NOMO-1 treated with dmso at 0.1 percent for 144 hours (cell line): ENCODE results near the gene CLCNKB.
A peak's percentile ranks its signal among the peaks of the same experiment; 100 is the strongest.
"Not testable (repeated sequence)": the region's sequence is repeated elsewhere in the genome, so short reads cannot be mapped to it uniquely, and the experiment has no call there.

ENCODE experiments used
- DNase-seq: peaks from one replicate; lab custom pipeline; 2025; ENCODE audit not compliant: unreplicated experiment; lab: John Stamatoyannopoulos, UW

Gene CLCNKB

GRCh38 chr1:16029288-16029687 lies 14.3 kb upstream of the CLCNKB start:
- no peak for DNase-seq

GRCh38 chr1:16031551-16031950 lies 12.0 kb upstream of the CLCNKB start:
- no peak for DNase-seq

- DNase-seq = peak; percentile 63
Observed at GRCh38 chr1:16032388-16033102, 11.0 kb upstream of the CLCNKB start.

- DNase-seq = not testable (repeated sequence)
Observed at GRCh38 chr1:16033103-16033632, 10.4 kb upstream of the CLCNKB start.

- DNase-seq = not testable (repeated sequence)
Observed at GRCh38 chr1:16036461-16036860, 7.1 kb upstream of the CLCNKB start.

- DNase-seq = no peak
Observed at GRCh38 chr1:16038620-16038912, 5.0 kb upstream of the CLCNKB start.

- DNase-seq = not testable (repeated sequence)
Observed at GRCh38 chr1:16039871-16040270, 3.7 kb upstream of the CLCNKB start.

GRCh38 chr1:16041200-16041599 lies 2.4 kb upstream of the CLCNKB start:
- no peak for DNase-seq

- no peak for DNase-seq
Observed at GRCh38 chr1:16042096-16042495, 1.5 kb upstream of the CLCNKB start.

- not testable (repeated sequence) for DNase-seq
Observed at GRCh38 chr1:16042654-16043053, 928 bp upstream of the CLCNKB start.

- no peak for DNase-seq
Observed at GRCh38 chr1:16043950-16044349, 368 bp downstream of the CLCNKB start.

GRCh38 chr1:16046842-16047241 lies 3.3 kb downstream of the CLCNKB start:
- no peak for DNase-seq

- no peak for DNase-seq
Observed at GRCh38 chr1:16047791-16048475, 4.4 kb downstream of the CLCNKB start.

GRCh38 chr1:16048573-16049189 lies 5.1 kb downstream of the CLCNKB start:
- no peak for DNase-seq

GRCh38 chr1:16050328-16050727 lies 6.7 kb downstream of the CLCNKB start:
- no peak for DNase-seq

- DNase-seq = no peak
Observed at GRCh38 chr1:16051039-16051438, 7.5 kb downstream of the CLCNKB start.

- DNase-seq = not testable (repeated sequence)
Observed at GRCh38 chr1:16051949-16052348, 8.4 kb downstream of the CLCNKB start.

GRCh38 chr1:16053781-16054502 lies 10.4 kb downstream of the CLCNKB start:
- no peak for DNase-seq

- no peak for DNase-seq
Observed at GRCh38 chr1:16054598-16055540, 11.3 kb downstream of the CLCNKB start.
